ENCODE results near the gene NECTIN2.

DNA sequence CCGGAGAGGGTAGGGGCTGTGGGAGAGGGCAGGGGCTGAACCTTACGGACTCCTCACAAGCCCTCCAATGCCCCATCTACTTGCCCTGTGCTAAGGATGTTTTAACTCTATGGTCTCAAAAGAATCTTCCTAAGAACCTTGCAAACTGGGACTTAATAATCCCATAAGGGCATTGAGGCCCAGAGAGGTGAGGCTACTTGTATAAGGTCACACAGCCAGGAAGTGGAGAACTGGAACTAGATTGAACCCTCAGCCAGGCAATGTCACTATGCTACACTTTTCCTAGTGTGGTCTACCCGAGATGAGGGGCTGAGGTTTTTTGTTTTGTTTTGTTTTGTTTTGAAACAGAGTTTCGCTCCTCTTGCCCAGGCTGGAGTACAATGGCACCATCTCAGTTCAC lies 85.4 kb downstream of the NECTIN2 start:
- TF ChIP-seq EZH2 (IDR thresholded peaks at IDR 0.05; ENCODE audit: insufficient read depth, poor library complexity, severe bottlenecking): no peak
- no peak for TF ChIP-seq EZH2phosphoT487 (IDR thresholded peaks at IDR 0.05; ENCODE audit: insufficient read depth, low read depth)

Data from GM23248 (cell line).